ENCODE measurements around the gene DTX3L. TPM values are rescaled to one million over a fixed set of nuclear protein-coding genes. Genes with fewer than 3 reads are reported as not detected.
A peak's percentile ranks its signal among the peaks of the same experiment; 100 is the strongest.

DTX3L gene
- total and polyA plus RNA-seq, 2 of the 13 experiments (the other 11 are each of a cell fraction or from before 2014, with no cell fraction given): 2.5 to 10.9 TPM

DNA sequence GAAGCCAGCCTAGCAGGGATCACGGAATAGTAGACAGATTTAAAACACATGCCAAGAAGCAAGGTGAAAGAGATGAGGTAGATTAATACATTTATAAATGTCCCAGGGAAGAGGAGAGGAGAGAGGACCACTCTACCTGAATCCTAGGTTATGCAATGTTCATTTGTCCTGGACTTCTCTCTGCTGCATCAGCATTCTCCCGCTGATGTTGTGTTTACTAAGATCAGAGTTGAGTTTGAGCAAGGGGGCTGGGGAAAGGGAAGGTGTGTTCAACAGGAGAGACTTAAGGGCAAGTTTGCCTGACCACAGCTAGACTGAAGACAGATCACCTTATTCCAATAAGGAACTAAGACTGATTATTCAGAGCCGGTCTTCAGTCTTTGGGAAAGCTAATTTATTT is 48.3 kb upstream of the DTX3L start (continued):
- TF ChIP-seq, protein P1, sequence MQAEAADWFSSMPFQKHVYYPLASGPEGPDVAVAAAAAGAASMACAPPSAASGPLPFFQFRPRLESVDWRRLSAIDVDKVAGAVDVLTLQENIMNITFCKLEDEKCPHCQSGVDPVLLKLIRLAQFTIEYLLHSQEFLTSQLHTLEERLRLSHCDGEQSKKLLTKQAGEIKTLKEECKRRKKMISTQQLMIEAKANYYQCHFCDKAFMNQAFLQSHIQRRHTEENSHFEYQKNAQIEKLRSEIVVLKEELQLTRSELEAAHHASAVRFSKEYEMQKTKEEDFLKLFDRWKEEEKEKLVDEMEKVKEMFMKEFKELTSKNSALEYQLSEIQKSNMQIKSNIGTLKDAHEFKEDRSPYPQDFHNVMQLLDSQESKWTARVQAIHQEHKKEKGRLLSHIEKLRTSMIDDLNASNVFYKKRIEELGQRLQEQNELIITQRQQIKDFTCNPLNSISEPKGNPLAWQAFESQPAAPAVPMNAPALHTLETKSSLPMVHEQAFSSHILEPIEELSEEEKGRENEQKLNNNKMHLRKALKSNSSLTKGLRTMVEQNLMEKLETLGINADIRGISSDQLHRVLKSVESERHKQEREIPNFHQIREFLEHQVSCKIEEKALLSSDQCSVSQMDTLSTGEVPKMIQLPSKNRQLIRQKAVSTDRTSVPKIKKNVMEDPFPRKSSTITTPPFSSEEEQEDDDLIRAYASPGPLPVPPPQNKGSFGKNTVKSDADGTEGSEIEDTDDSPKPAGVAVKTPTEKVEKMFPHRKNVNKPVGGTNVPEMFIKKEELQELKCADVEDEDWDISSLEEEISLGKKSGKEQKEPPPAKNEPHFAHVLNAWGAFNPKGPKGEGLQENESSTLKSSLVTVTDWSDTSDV (CRISPR knock-in tag; IDR thresholded peaks at IDR 0.05): no peak
- TF ChIP-seq SOX6 (IDR thresholded peaks at IDR 0.05): no peak
- peak; percentile 57 for TF ChIP-seq SOX6 (CRISPR knock-in tag; IDR thresholded peaks at IDR 0.05)
- TF ChIP-seq MAFF (IDR thresholded peaks at IDR 0.05; ENCODE audit: low read depth, low read length): peak; percentile 93
- no peak for TF ChIP-seq MEF2D (CRISPR knock-in tag; IDR thresholded peaks at IDR 0.05)
- no peak for TF ChIP-seq FOXP1 (IDR thresholded peaks at IDR 0.05)
- TF ChIP-seq FOXP1 (CRISPR knock-in tag; IDR thresholded peaks at IDR 0.05): peak; percentile 67
- TF ChIP-seq MAFG (CRISPR knock-in tag; IDR thresholded peaks at IDR 0.05): peak; percentile 76
- TF ChIP-seq CEBPB (IDR thresholded peaks at IDR 0.05; ENCODE audit: borderline replicate concordance, low read depth, low read length): peak; percentile 76
- no peak for TF ChIP-seq ZNF616 (CRISPR knock-in tag; IDR thresholded peaks at IDR 0.05; ENCODE audit: low read depth)
- no peak for TF ChIP-seq SAFB2 (CRISPR knock-in tag; IDR thresholded peaks at IDR 0.05; ENCODE audit: borderline replicate concordance, low read depth)
- TF ChIP-seq, protein P2, sequence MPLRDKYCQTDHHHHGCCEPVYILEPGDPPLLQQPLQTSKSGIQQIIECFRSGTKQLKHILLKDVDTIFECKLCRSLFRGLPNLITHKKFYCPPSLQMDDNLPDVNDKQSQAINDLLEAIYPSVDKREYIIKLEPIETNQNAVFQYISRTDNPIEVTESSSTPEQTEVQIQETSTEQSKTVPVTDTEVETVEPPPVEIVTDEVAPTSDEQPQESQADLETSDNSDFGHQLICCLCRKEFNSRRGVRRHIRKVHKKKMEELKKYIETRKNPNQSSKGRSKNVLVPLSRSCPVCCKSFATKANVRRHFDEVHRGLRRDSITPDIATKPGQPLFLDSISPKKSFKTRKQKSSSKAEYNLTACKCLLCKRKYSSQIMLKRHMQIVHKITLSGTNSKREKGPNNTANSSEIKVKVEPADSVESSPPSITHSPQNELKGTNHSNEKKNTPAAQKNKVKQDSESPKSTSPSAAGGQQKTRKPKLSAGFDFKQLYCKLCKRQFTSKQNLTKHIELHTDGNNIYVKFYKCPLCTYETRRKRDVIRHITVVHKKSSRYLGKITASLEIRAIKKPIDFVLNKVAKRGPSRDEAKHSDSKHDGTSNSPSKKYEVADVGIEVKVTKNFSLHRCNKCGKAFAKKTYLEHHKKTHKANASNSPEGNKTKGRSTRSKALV (CRISPR knock-in tag; IDR thresholded peaks at IDR 0.05): no peak
- TF ChIP-seq CEBPG (CRISPR knock-in tag; IDR thresholded peaks at IDR 0.05): peak; percentile 82
- TF ChIP-seq ZNF33A (CRISPR knock-in tag; IDR thresholded peaks at IDR 0.05; ENCODE audit: borderline replicate concordance): no peak
- peak; percentile 49; the same call in 1 of the 2 replicates for TF ChIP-seq RXRB (CRISPR knock-in tag; IDR thresholded peaks at IDR 0.05; ENCODE audit: borderline replicate concordance)
- TF ChIP-seq KLF16 (CRISPR knock-in tag; IDR thresholded peaks at IDR 0.05): no peak
- TF ChIP-seq, protein P3, sequence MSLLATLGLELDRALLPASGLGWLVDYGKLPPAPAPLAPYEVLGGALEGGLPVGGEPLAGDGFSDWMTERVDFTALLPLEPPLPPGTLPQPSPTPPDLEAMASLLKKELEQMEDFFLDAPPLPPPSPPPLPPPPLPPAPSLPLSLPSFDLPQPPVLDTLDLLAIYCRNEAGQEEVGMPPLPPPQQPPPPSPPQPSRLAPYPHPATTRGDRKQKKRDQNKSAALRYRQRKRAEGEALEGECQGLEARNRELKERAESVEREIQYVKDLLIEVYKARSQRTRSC (CRISPR knock-in tag; IDR thresholded peaks at IDR 0.05; ENCODE audit: low read depth): no peak
- TF ChIP-seq ZNF607 (CRISPR knock-in tag; IDR thresholded peaks at IDR 0.05; ENCODE audit: borderline replicate concordance): no peak
- TF ChIP-seq NFE2L1 (CRISPR knock-in tag; IDR thresholded peaks at IDR 0.05; ENCODE audit: borderline replicate concordance): no peak
- no peak for TF ChIP-seq KDM5B (CRISPR knock-in tag; IDR thresholded peaks at IDR 0.05; ENCODE audit: borderline replicate concordance)
- TF ChIP-seq ZNF12 (CRISPR knock-in tag; IDR thresholded peaks at IDR 0.05): no peak
- no peak for TF ChIP-seq TRIM22 (IDR thresholded peaks at IDR 0.05)
- no peak for TF ChIP-seq ZFP36L2 (CRISPR knock-in tag; IDR thresholded peaks at IDR 0.05)
- peak; percentile 54 for TF ChIP-seq TEAD3 (CRISPR knock-in tag; optimal IDR thresholded peaks at IDR 0.05; ENCODE audit: borderline replicate concordance)
- TF ChIP-seq FOXK1 (CRISPR knock-in tag; IDR thresholded peaks at IDR 0.05; ENCODE audit: borderline replicate concordance, low read depth): peak; percentile 60; the same call in 1 of the 2 replicates
- no peak for TF ChIP-seq ZNF879 (CRISPR knock-in tag; IDR thresholded peaks at IDR 0.05)
- no peak for TF ChIP-seq TEAD2 (CRISPR knock-in tag; IDR thresholded peaks at IDR 0.05)
- no peak for TF ChIP-seq ZNF556 (CRISPR knock-in tag; IDR thresholded peaks at IDR 0.05; ENCODE audit: borderline replicate concordance)

Data from HepG2 (cell line).